LNCaP clone FGC (cell line): ENCODE measurements around the gene XRCC6.
"Not testable (repeated sequence)": the region's sequence is repeated elsewhere in the genome, so short reads cannot be mapped to it uniquely, and the experiment has no call there.

Experiments used
- DNase-seq: peaks from one replicate; pipeline ENCODE4 v3.0.0-alpha.2; 2011; ENCODE audit warnings: low read depth
- H3K4me3 ChIP-seq: 2 replicates; pipeline ENCODE4 v1.5.1; 2011; ENCODE audit warnings: mild to moderate bottlenecking, low read depth, low read length, control low read depth
- TF ChIP-seq, protein P1 (sequence below): IDR thresholded peaks from 2 replicates; pipeline ENCODE4 v1.5.1; 2012; ENCODE audit warnings: mild to moderate bottlenecking; ENCODE audit not compliant: control insufficient read depth, insufficient read depth; ENCODE audit errors: extremely low read depth

Gene XRCC6

DNA sequence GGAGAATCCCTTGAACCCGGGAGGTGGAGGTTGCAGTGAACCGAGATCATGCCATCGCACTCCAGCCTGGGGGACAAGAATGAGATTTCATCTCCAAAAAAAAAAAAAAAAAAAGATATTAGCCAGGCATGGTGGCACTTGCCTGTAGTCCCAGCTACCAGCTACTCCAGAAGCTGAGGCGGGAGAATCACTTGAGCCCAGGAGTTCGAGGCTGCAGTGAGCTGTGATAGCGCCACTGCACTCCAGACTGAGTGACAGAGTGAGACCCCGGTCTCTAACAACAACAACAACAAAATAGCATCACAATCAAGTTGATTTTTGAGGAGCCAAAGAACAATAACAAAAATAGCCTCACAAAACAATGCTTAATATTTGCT, 33.8 kb upstream of the XRCC6 start:
- peak overlapping the region; percentile 78; the same call in 1 of the 2 replicates for H3K4me3 ChIP-seq
- DNase-seq, result no peak
- TF ChIP-seq, protein P1, sequence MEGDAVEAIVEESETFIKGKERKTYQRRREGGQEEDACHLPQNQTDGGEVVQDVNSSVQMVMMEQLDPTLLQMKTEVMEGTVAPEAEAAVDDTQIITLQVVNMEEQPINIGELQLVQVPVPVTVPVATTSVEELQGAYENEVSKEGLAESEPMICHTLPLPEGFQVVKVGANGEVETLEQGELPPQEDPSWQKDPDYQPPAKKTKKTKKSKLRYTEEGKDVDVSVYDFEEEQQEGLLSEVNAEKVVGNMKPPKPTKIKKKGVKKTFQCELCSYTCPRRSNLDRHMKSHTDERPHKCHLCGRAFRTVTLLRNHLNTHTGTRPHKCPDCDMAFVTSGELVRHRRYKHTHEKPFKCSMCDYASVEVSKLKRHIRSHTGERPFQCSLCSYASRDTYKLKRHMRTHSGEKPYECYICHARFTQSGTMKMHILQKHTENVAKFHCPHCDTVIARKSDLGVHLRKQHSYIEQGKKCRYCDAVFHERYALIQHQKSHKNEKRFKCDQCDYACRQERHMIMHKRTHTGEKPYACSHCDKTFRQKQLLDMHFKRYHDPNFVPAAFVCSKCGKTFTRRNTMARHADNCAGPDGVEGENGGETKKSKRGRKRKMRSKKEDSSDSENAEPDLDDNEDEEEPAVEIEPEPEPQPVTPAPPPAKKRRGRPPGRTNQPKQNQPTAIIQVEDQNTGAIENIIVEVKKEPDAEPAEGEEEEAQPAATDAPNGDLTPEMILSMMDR, result no peak

DNA sequence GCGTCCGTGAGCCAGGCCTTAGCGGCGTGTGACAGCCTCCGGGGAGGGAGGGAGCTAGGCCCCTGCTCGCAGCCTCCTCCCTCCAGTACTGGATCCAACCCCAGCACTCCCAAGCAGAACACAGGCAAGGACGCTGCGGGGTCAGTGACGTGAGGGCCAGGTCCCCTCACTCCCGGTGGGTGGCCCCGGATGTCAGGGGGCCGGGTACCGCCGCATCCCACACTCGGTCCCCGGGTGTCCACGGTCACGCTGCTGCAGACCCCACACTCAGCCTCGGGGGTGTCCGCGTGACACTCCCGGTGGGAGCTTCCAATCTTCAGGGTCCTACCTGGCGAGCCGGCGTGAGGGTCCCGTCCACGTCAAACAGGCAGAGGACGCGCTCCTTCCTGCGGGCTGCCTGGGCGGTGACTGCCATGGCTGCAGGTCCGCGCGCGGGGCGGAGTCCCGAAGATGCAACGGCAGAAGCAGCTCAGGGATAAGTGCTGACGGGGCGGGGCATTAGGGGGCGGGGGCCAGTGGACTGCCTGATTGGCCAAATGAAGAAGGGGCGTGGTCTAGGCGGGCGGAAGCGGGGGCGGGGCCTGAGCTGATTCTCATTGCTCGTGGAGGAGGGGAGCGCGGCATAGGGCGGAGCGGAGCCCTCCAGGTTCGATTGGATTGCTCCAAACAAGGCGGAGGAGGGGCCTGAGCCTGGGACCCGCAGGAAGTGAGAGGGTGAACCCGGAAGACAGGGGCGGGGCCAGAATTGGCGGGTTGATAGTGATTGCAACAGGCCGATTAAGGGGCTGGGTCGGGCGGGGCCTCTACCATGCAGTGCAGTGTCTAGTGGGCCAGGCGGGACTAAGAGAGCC, 31.5 kb upstream of the XRCC6 start, which contains the start of gene PMM1:
PMM1 (minus strand) TSS at position 450 of the 851 bp plus-strand sequence; CDS start at position 415, 35 bp downstream.
- H3K4me3 ChIP-seq, result peak within 1 kb of the TSS; percentile 78
- DNase-seq, result peak; percentile 96
- TF ChIP-seq, protein P1, result no peak

DNA sequence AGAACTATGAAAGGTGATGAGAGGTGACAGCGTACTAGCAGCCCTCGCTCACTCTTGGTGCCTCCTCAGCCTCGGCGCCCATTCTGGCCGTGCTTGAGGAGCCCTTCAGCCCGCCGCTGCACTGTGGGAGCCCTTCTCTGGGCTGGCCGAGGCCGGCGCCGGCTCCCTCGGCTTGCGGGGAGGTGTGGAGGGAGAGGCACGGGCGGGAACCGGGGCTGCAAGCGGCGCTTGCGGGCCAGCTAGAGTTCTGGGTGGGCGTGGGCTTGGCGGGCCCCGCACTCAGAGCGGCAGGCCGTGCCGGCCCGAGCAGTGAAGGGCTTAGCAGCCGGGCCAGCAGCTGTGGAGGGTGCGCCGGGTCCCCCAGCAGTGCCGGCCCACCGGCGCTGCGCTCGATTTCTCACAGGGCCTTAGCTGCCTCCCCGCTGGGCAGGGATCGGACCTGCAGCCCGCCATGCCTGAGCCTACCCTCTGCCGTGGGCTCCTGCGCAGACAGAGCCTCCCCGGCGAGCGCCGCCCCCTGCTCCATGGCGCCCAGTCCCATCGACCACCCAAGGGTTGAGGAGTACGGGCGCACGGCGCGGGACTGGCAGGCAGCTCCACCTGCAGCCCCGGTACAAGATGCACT, 27.6 kb upstream of the XRCC6 start:
- not testable (repeated sequence) for H3K4me3 ChIP-seq, DNase-seq

DNA sequence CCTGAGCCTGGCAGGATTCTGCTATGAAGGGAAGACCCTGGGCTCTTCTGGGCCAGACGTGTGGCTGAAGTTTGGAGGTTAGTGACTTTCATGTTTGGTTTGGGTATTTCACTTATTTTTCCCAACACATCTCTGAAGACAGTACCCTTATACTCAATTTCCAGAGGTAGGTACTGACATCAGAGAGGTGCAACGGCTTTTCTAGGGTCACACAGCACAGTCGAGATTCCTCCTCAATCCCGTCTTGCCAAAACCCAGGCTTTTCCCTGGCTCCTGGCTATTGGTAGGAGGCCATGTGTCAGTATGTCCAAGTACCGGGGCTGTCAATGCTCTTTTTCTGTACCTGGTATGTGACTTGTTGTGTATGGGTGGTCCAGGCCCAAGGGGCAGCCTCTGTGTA, 25.4 kb upstream of the XRCC6 start:
- TF ChIP-seq, protein P1, result no peak
- no peak for DNase-seq
- H3K4me3 ChIP-seq, result no peak overlapping the region

DNA sequence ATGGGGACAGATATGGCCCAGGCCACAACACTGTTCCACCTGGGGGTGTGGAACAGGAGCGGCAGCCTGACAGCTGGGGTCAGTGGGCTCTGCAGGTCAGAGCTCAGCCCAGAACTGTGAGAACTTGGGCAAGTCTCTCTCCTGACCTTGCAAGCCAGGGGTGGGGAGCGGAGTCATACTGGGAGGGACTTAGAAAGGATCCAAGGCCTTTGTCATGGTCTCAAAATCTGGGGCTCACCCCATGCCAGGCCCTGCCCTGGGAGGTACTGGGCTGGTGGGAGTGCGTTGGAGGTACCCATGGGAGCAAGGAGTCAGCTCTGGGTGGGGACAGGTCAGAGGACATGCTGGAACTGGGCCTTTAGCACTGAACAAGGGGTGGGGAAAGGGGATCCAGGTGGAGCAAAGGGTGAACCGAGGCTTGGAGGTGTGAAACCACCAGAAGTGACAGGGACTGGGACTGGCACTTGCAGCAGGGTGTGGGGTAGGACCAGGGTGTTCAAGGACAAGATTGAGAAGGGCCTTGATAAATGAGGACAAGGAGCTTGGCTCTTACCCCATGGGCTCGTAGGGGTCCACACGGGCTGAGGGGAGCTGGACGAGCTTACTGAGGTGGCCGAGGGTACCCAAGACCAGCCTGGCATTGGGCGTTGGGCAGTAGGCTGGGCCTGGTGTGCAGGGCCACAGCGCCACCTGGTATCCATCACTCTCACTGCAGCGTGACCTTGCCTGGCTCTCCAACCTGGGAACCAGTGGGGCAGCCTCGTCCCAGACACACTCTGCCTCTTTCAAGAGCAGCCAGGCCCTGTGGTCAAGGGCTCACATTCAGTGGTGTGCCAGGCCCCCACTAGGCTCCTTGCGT, 24.1 kb upstream of the XRCC6 start:
- TF ChIP-seq, protein P1, result peak; percentile 58
- DNase-seq, result no peak
- H3K4me3 ChIP-seq, result no peak overlapping the region

DNA sequence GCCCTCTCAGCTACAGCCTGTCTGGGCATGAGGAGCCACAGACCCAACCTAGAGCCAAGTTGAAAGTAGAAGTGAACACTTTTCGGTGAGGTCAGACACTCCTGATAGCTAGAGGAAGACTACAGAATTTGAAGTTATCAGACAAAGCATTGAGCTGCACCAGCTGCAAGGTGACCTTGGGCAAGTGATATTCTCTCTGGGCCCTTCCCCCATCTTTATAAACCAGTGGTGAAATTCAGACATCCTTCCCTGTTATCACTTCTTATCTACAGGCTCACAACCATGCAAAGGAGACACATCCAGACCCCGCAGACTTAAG, 23.5 kb upstream of the XRCC6 start:
- TF ChIP-seq, protein P1, result no peak
- no peak overlapping the region for H3K4me3 ChIP-seq
- no peak for DNase-seq

DNA sequence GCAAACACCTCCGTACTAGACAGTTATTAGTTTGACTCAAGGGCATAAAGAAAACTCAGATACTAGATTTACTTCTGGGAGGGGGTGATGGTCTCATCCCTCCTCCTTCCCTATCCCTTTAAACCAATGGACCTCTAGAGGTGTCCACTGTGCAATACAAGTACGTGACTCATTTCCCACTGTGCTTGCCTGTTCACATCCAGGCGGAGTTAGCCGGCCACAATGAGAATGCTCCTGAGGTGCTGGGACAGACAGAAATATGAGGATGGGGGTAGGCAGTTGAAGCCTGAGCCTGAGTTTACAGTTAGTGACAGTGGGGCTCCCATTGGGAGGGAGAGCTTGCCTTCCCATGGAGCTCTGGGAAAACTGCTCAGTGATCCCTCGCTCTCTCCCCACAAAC, 23.0 kb upstream of the XRCC6 start:
- TF ChIP-seq, protein P1, result no peak
- no peak overlapping the region for H3K4me3 ChIP-seq
- no peak for DNase-seq
